Activated CD4-positive, CD25-positive, alpha-beta regulatory T cell treated with anti-CD3 and anti-CD28 coated beads, Interleukin-2, amount 50 U/mL, for 24 hours (primary cell): ENCODE measurements around the gene VPS26B.
"Not testable (repeated sequence)": the region's sequence is repeated elsewhere in the genome, so short reads cannot be mapped to it uniquely, and the experiment has no call there.

Source experiments
- ATAC-seq, 2 donors: fragments of 150-1000 bp; cut with Tn5 transposase; one replicate each; pipeline ENCODE4 v1.10.0; 2021; ENCODE audit warnings: mild to moderate bottlenecking in 1 of 2, moderate library complexity in 1 of 2

Gene VPS26B

DNA sequence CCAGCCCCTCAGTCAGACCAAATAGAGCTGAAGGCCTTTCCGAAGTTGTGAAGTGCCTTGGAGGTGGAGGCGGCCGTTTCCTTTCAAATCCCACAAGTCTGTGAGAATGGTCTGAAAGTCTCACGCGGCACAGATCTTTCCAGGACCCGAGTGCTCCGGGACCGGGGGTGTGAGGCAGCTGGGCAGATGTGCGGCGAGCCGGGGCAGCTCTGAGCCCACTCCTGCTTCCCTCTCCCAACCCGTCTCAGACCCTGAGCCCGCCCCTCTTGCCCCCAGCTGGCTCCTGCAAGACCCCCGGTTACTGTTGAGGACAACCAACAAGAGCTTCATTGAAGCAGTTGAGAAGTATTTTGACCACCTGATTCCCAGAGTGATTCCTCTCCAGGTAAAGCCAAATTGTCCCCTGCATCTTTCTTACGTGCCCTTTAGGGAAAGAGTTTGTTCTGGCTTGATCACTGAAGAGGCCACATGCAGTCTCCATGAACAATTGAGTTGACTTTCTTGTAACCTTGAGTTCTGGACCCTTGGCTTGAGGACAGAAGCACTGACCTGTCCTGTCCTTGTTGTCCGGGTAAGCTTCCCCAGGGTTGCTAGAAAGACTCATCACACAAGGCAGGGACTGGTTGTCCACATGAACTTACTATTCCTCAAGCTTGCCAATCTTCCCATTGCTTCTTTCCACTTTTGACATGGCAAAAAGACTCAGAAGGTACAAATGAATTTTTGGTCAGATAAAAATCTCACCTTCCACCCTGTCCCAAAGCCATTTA is 59.2 kb downstream of the VPS26B start:
- ATAC-seq, result no peak

DNA sequence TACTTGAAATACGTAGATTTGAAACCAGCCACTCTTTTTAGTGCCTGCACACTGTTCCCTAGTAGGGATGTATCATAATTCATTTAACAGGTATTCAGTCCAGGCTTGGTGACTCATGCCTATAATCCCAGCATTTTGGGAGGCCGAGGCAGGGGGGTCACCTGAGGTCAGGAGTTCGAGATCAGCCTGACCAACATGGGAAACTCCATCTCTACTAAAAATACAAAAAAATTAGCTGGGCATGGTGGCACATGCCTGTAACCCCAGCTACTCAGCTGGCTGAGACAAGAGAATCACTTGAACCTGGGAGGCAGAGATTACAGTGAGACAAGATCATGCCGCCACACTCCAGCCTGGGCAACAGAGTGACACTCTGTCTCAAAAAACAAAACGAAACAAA is 59.9 kb downstream of the VPS26B start:
- ATAC-seq, result not testable (repeated sequence)

GRCh38 chr11:134287561-134287960 is 63.1 kb downstream of the VPS26B start:
- no peak for ATAC-seq

- ATAC-seq, result no peak
These were observed 64.0 kb downstream of the VPS26B start for GRCh38 chr11:134288486-134288885.

- ATAC-seq, result no peak
These were observed 64.7 kb downstream of the VPS26B start for GRCh38 chr11:134289167-134289566.

- no peak for ATAC-seq
These were observed 65.3 kb downstream of the VPS26B start for GRCh38 chr11:134289789-134290188.

- ATAC-seq, result no peak
These were observed 66.2 kb downstream of the VPS26B start for GRCh38 chr11:134290646-134291045.

GRCh38 chr11:134291196-134291595 is 66.7 kb downstream of the VPS26B start:
- no peak for ATAC-seq

DNA sequence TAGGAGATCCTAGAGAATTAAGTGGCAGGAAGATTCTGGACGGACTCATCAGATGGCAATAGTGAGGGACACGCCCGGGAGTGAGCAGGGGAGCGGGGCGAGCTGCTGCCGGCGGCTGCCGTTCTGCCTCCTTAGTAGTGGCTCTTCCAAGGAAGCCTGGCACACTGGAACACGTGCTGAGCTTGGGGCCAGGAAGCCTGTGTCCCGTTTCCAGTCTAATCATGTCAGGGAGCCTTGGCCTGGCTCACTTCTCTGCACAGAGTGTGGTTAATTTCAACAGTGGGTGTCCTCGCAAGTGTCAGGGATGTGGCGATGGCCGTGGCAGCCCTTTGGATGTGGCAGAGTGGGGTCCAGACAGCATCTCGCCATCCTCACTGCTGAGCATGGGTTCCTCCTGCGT is 68.2 kb downstream of the VPS26B start:
- ATAC-seq, result no peak

GRCh38 chr11:134293119-134294113 is 68.9 kb downstream of the VPS26B start:
- no peak for ATAC-seq

GRCh38 chr11:134294664-134295063 is 70.2 kb downstream of the VPS26B start:
- no peak for ATAC-seq
